Rectal smooth muscle tissue (tissue), 1 donor: Measurements from ENCODE around the gene FTCDNL1.

Experiments
- H3K27ac ChIP-seq: one replicate; pipeline ENCODE4 v1.7.0; 2013; ENCODE audit warnings: low read depth, low read length, inconsistent platforms
- H3K27me3 ChIP-seq: one replicate; pipeline ENCODE4 v1.7.0; 2013; ENCODE audit warnings: low read length; ENCODE audit not compliant: control insufficient read depth, insufficient read depth
- H3K36me3 ChIP-seq: one replicate; pipeline ENCODE4 v1.7.0; 2013; ENCODE audit warnings: low read length; ENCODE audit not compliant: control insufficient read depth, insufficient read depth
- H3K4me1 ChIP-seq: one replicate; pipeline ENCODE4 v1.7.0; 2013; ENCODE audit warnings: low read length; ENCODE audit not compliant: control insufficient read depth, insufficient read depth
- H3K4me3 ChIP-seq: one replicate; pipeline ENCODE4 v1.7.0; 2013; ENCODE audit warnings: low read length
- H3K9ac ChIP-seq: one replicate; pipeline ENCODE4 v1.7.0; 2013; ENCODE audit warnings: low read length

FTCDNL1 gene

DNA sequence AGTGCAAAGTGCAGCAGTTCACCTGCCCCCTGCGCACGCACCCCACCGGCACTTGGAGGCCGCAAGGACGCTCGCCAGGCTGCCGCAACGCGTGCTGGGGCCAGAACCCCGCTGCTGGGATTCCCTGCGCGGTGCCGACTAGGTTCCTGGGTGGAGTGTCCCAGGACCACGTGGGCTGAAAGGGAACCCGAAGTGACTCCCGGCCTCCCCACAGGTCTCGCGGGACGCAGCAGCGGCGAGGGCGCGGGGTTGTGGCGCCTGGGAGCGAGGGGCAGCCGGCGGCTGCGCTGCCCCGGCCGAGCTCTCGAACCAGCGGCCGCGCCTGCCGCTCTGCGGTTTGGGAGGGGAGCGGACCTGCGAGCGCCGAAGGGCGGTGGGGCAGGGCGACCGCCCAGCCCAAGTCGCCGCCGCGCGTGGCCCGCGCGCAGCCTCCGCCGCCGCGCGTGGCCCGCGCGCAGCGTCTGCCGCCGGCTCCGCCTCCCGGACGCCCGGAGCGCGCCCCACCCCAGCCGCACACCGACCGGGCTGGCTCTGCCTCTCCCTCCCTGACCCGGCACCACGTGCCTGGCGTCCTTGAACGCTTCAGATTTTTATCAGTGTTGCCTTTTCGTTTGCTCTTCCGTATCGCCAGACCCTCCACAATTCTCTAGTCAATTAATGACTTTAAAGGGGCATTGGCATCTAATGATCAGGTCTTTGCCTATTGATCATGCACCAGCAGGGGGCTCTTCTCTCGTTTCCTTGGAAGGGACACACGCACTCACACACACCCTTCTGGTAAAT is at the start of gene FTCDNL1:
TSS of gene FTCDNL1 (minus strand) at position 475 of the 783 bp plus-strand sequence. CDS start 2,230 bp downstream, outside the sequence.
- peak within 1 kb of the TSS; percentile 89 for H3K4me3 ChIP-seq
- H3K27ac ChIP-seq: peak within 1 kb of the TSS; percentile 54
- no peaks in the 10 kb centered on the region for H3K36me3 ChIP-seq
- no peaks in the 10 kb centered on the region for H3K4me1 ChIP-seq
- H3K27me3 ChIP-seq: no peaks in the 10 kb centered on the region
- H3K9ac ChIP-seq: no peak within 1 kb of the TSS

DNA sequence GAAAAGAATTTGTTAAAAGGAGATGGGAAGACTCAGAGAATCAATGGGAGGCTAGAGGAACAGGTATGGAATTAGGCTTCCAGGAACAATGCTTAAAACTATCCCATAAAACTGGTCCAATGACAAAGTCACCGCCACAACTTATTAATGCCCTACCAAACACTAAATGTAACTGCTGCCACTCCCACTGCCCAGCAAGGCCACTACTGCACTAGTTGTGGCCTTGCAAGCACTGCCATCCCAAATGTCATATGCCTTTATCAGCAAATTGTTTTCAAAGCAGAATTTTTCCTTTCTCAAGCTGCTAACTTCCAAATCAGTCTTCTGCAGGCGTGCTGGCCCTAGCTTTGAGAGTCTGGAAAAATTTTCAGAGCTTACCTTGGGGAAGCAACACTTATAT is 45.6 kb upstream of the FTCDNL1 start:
- no peak overlapping the region for H3K9ac ChIP-seq
- H3K4me1 ChIP-seq: no peaks in the 10 kb centered on the region
- no peak overlapping the region for H3K27ac ChIP-seq
- H3K4me3 ChIP-seq: no peak overlapping the region
- no peaks in the 10 kb centered on the region for H3K27me3 ChIP-seq
- H3K36me3 ChIP-seq: no peaks in the 10 kb centered on the region

DNA sequence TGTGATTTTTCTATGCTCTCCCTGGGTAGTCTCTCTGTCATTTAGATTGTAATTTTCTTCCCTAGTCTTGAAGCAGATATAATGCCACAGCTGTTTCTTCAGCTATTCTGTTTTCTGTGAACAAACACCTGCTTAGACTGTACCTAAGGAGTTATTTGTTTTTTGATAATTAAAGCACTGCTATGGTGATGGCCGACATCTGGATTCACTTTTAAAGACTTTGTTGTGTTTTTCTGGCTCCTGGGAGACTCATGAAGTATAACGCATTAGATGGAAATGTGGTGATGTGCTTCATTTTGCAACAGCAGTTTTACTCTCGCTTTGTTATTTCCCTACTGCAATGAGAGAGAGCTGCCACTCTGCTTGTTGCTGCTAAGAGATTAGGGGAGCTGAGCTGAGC is 44.4 kb upstream of the FTCDNL1 start:
- Histone ChIP-seq H3K36me3 (no peaks in the 10 kb centered on the region), H3K4me1 (no peaks in the 10 kb centered on the region), H3K27ac (no peak overlapping the region), H3K27me3 (no peaks in the 10 kb centered on the region), H3K4me3 (no peak overlapping the region), H3K9ac (no peak overlapping the region)

DNA sequence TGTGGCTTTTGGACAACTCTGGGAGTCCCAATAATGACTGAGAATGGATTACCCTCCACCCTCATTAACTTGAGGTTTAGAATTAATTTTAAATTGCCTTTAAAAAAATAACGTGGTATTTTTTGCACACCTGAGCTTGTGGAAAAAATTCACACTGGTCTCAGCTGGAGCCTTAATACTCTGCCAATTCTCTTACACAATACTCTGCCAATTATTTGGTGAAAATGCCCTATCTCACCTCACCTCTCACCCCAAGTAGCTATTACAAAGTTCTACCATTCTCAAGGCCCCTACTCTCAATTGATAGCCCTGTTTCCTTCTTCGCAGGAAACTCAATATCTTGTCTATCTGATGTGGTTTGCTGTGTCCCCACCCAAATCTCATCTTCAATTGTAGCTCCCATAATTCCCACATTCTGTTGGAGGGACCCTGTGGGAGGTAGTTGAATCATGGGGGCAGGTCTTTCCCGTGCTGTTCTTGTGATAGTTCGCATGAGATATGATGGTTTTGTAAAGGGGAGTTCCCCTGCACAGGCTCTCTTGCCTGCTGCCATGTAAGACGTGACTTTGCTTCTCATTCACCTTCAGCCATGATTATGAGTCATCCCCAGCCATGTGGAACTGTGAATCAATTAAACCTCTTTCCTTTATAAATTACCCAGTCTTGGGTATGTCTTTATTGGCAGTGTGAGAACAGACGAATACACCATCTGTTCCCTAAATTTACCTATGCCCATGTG is 32.7 kb upstream of the FTCDNL1 start:
- Histone ChIP-seq H3K36me3 (no peaks in the 10 kb centered on the region), H3K27ac (no peak overlapping the region), H3K9ac (no peak overlapping the region), H3K4me3 (no peak overlapping the region), H3K4me1 (no peaks in the 10 kb centered on the region), H3K27me3 (no peaks in the 10 kb centered on the region)

DNA sequence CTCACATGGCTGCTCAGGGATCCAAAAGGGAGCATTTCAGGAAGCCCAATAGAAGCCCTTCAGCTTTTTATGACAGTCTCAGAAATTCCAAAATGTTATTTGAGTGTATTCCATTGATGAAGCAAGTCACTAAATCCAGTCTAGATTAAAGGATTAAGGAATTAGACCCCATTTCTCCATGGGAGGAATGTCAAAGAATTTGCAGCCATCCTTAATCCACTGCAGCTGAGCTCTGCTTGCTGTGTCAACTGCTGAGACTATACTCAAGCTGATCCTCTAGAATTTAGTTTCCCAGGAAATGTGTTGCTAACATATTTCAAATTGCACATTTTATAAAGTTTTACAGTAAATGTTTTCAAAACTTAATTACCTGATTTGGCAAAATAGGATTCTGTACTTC is 31.7 kb upstream of the FTCDNL1 start:
- H3K9ac ChIP-seq: no peak overlapping the region
- H3K27ac ChIP-seq: no peak overlapping the region
- no peak overlapping the region for H3K4me3 ChIP-seq
- H3K4me1 ChIP-seq: no peaks in the 10 kb centered on the region
- no peaks in the 10 kb centered on the region for H3K36me3 ChIP-seq
- no peaks in the 10 kb centered on the region for H3K27me3 ChIP-seq

DNA sequence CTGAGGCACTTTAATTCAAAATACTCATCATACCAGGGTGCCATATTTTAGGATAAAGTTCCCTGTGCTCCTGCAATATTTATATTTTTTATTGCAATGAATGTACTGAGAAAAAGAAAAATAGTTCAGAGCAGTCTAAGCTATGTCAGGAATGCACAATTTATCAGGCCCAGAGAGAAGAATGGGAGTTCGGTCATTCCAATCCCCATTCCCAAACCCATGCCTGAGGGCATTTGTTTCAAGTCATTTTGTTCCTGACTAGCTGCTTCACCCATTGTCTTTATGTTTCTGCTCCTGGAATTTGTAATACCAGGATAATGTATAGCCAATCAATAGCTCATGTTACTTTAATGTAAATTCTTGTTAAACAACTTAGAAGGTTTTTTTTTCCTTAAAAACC is 24.4 kb upstream of the FTCDNL1 start:
- no peak overlapping the region for H3K4me3 ChIP-seq
- no peaks in the 10 kb centered on the region for H3K36me3 ChIP-seq
- H3K27ac ChIP-seq: no peak overlapping the region
- H3K4me1 ChIP-seq: no peaks in the 10 kb centered on the region
- no peak overlapping the region for H3K9ac ChIP-seq
- no peaks in the 10 kb centered on the region for H3K27me3 ChIP-seq

DNA sequence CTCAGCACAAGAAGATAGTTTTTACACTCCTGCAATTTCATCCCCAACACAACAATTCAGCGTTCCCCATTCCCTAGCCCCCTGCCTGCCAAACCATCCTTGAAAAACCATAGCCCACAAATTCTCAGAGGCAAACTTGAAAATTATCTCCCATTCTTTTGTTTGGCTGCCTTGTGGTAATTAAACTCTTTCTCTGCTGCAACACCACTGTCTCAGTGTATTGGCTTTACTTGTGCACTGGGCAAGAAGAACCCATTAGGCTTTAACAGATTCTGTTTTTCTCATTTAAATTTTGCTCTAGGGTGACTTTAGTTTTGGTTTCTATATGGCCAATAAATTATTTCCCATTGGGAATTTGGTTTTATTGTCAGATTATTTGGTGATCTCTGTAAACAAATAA is 23.2 kb upstream of the FTCDNL1 start:
- Histone ChIP-seq H3K36me3 (no peaks in the 10 kb centered on the region), H3K4me1 (no peaks in the 10 kb centered on the region), H3K9ac (no peak overlapping the region), H3K4me3 (no peak overlapping the region), H3K27ac (no peak overlapping the region), H3K27me3 (no peaks in the 10 kb centered on the region)

DNA sequence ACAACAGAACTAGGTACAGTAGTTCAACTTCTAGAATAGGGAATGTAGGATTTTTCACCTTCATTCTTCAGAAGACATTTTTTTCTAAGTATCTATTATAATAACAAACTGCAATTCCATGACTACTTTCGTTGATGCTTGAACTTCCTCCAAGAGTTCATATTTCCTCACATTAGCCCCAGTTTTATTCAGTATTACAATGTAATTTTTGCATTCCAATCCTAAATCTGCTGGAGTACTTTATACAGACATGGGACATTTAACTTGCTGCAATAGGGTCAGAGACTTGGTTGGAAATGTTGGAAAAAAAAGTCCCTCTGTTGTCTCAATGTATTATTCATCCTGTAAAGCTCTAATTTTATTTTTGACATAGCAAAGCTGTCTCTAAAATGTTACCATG is 19.6 kb upstream of the FTCDNL1 start:
- Histone ChIP-seq H3K27ac (no peak overlapping the region), H3K4me1 (no peaks in the 10 kb centered on the region), H3K9ac (no peak overlapping the region), H3K36me3 (no peaks in the 10 kb centered on the region), H3K27me3 (no peaks in the 10 kb centered on the region), H3K4me3 (no peak overlapping the region)

DNA sequence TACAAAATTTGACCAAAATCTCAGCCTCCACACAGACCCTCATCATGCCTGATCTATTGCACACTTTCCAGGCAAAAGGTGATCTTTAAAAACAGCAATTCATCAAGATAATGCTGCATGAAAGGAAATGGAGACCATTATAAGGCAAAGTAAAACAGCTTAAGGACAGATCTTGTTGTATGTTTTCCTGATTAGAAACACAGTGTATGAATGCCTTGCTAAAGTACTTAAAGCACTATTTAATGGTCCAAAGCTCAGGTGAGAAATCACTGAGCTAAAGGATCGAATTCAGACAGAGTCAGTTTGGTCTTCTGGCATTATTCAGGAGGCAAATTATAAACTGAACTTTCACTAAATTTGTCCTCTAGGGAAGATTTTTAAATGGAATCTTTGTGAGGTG is 18.7 kb upstream of the FTCDNL1 start:
- Histone ChIP-seq H3K27ac (no peak overlapping the region), H3K36me3 (no peaks in the 10 kb centered on the region), H3K9ac (no peak overlapping the region), H3K27me3 (no peaks in the 10 kb centered on the region), H3K4me3 (no peak overlapping the region), H3K4me1 (no peaks in the 10 kb centered on the region)

DNA sequence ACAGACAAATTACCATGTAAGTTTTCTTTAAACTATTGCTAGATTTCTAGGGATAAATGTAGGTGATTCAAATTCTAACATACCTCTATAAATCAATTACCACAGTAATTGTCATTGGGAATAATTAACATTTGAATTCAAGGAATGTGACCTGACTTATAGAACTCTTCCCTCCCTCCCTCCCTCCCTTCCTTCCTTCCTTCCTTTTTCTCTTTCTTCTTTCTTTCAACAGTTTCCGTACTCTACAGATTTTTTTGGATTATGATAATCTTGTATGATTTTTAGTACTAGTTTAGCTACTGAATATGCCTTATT is 18.2 kb upstream of the FTCDNL1 start:
- H3K9ac ChIP-seq: no peak overlapping the region
- no peak overlapping the region for H3K4me3 ChIP-seq
- H3K27me3 ChIP-seq: no peaks in the 10 kb centered on the region
- H3K27ac ChIP-seq: no peak overlapping the region
- H3K4me1 ChIP-seq: no peaks in the 10 kb centered on the region
- no peaks in the 10 kb centered on the region for H3K36me3 ChIP-seq

DNA sequence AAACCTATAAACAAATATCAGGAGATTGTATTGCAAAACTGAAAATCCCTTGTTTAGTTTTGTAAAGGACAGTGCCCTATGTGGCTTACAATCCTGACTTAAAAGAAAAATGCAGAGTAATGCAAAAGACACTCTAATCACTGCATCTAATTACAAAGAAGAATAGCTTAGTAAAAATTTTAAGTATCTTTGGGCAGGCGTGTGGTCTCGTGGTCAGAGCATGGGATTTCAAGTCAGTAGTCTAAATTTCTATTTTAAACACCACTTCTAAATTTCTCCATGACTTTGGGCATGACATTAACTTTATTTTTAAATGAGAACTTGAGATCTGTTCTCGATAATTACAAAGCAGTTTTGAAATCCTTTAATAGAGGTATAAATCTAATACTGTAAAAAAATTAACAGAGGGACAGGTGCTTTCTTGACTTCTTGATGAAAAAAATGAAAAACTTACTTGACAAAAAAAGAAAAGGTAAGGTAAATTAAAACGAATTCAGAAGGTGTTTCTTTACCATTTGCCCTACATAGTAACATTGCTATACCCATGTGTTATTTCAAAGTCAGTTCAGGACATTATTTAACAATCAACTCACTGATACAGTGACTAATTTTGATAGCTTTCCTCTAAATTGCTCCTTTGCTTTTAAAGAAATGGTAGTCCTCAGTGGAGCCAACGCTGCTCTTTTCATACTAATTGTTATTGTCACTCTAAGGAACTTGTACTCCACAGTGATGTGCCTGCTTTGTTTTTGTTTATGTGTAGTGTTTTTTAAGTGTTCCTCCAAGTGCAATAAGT is 17.6 kb upstream of the FTCDNL1 start:
- Histone ChIP-seq H3K36me3 (no peaks in the 10 kb centered on the region), H3K27me3 (no peaks in the 10 kb centered on the region), H3K4me1 (no peaks in the 10 kb centered on the region), H3K27ac (no peak overlapping the region), H3K4me3 (no peak overlapping the region), H3K9ac (no peak overlapping the region)

DNA sequence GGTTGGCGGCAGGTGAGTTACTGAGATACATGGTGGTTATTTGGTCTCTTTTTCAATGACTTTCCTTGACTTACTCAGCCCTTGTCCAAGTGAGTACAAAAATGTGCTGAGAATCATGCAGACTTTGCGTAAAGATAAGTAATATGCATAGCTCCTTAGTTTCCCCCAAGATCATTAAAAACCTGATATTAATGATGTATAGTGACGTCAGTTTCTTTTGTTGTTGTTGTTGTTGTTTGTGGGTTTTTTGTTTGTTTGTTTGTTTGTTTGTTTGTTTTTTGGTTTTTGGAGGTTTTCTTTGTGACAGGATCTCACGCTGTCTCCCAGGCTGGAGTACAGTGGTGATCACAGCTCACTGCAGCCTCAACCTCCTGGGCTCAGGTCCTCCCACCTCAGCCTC is 14.9 kb upstream of the FTCDNL1 start:
- Histone ChIP-seq H3K4me3 (no peak overlapping the region), H3K4me1 (no peaks in the 10 kb centered on the region), H3K27ac (no peak overlapping the region), H3K9ac (no peak overlapping the region), H3K36me3 (no peaks in the 10 kb centered on the region), H3K27me3 (no peaks in the 10 kb centered on the region)
